Dendritic cell treated with granulocyte-macrophage colony-stimulating factor and Interleukin-4, amounts not matched to agents 40 ng/mL and 50 ng/mL, for 4 days (primary cell): Measurements from ENCODE around the gene IFT74.
A peak's percentile ranks its signal among the peaks of the same experiment; 100 is the strongest.

Experiments used
- H3K27ac Mint-ChIP-seq: one replicate; pipeline ENCODE4 v1.8.0; 2022; ENCODE audit warnings: mild to moderate bottlenecking, mixed read lengths
- H3K27me3 Mint-ChIP-seq: one replicate; pipeline ENCODE4 v1.8.0; 2022; ENCODE audit warnings: mild to moderate bottlenecking, mixed read lengths
- H3K36me3 Mint-ChIP-seq: one replicate; pipeline ENCODE4 v1.8.0; 2022; ENCODE audit warnings: low read depth, mixed read lengths
- H3K4me1 Mint-ChIP-seq: one replicate; pipeline ENCODE4 v1.8.0; 2022; ENCODE audit warnings: low read depth, mixed read lengths
- H3K4me3 Mint-ChIP-seq: one replicate; pipeline ENCODE4 v1.8.0; 2022; ENCODE audit warnings: mild to moderate bottlenecking, moderate library complexity, mixed read lengths
- H3K9me3 Mint-ChIP-seq: one replicate; pipeline ENCODE4 v1.8.0; 2022; ENCODE audit warnings: mixed read lengths
- intact Hi-C: fragments of 100-400 bp; cut with micrococcal nuclease; formaldehyde crosslinking; loops from one replicate; pipeline ENCODE4 v1.15.0; 2022

Gene IFT74

GRCh38 chr9:26955921-26956859 lies at the start of gene IFT74:
Gene IFT74 (plus strand): TSS chr9:26956412. CDS start chr9:26961968, 5,556 bp downstream.
- intact Hi-C loops: loop anchor here (1.0 kb wide), 2 partner anchors 9 to 64 kb away; partner anchors contain the start of genes CAAP1 and PLAA
- H3K4me3 Mint-ChIP-seq: peak within 1 kb of the TSS; percentile 86

GRCh38 chr9:26913138-26913668 lies 43.0 kb upstream of the IFT74 start:
- H3K27me3 Mint-ChIP-seq: no peaks in the 10 kb centered on the region
- H3K36me3 Mint-ChIP-seq: peaks cover 85% of the 10 kb centered on the region
- no peak overlapping the region for H3K27ac Mint-ChIP-seq
- intact Hi-C loops: no loop called here
- no peaks in the 10 kb centered on the region for H3K9me3 Mint-ChIP-seq
- H3K4me1 Mint-ChIP-seq: no peaks in the 10 kb centered on the region
- H3K4me3 Mint-ChIP-seq: no peak overlapping the region

More at GRCh38 chr9:26955921-26956859, at the start of gene IFT74:
- Mint-ChIP-seq H3K4me1 (peaks cover 40% of the 10 kb centered on the region), H3K27me3 (no peaks in the 10 kb centered on the region), H3K27ac (peak within 1 kb of the TSS; percentile 99), H3K9me3 (no peaks in the 10 kb centered on the region), H3K36me3 (no peaks in the 10 kb centered on the region)

- H3K4me3 Mint-ChIP-seq: no peak overlapping the region
- H3K36me3 Mint-ChIP-seq: peaks cover 97% of the 10 kb centered on the region
- H3K9me3 Mint-ChIP-seq: no peaks in the 10 kb centered on the region
- H3K27me3 Mint-ChIP-seq: no peaks in the 10 kb centered on the region
- H3K27ac Mint-ChIP-seq: no peak overlapping the region
- H3K4me1 Mint-ChIP-seq: no peaks in the 10 kb centered on the region
- intact Hi-C loops: loop anchor here (10.0 kb wide), 1 partner anchor 55 kb away; no protein-coding TSS in a partner anchor
Observed at GRCh38 chr9:26919698-26920097, 36.5 kb upstream of the IFT74 start.

DNA sequence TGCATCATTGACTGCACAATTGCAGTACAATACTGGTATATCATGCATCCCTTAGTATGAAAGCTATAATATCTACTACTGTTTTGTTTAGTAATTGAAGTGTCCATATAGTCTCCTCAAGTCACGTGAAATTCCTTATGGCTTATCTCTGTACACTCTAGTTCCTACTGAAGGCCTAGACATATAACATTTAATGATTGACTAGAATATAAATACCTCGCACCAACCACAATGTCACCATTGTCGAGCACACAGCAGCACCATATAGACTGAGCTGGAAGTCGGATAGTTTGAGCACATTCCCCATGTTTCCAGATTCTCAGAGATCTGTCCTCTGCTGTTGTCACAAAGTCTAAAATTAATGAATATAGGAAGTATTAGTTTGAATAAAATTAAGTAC lies 30.6 kb upstream of the IFT74 start:
- intact Hi-C loops: loop anchor here (10.0 kb wide), 1 partner anchor 49 kb away; no protein-coding TSS in a partner anchor
- Mint-ChIP-seq H3K36me3 (peaks cover 74% of the 10 kb centered on the region), H3K4me1 (no peaks in the 10 kb centered on the region), H3K9me3 (no peaks in the 10 kb centered on the region), H3K27me3 (no peaks in the 10 kb centered on the region), H3K4me3 (no peak overlapping the region), H3K27ac (no peak overlapping the region)

- Mint-ChIP-seq H3K36me3 (peaks cover 67% of the 10 kb centered on the region), H3K9me3 (no peaks in the 10 kb centered on the region), H3K4me3 (no peak overlapping the region), H3K4me1 (peaks cover 8% of the 10 kb centered on the region), H3K27me3 (no peaks in the 10 kb centered on the region), H3K27ac (no peak overlapping the region)
- intact Hi-C loops: loop anchor here (10.0 kb wide), 1 partner anchor 46 kb away; no protein-coding TSS in a partner anchor
Observed at GRCh38 chr9:26928902-26929495, 27.2 kb upstream of the IFT74 start.

GRCh38 chr9:26935847-26936246 lies 20.4 kb upstream of the IFT74 start:
- intact Hi-C loops: no loop called here
- H3K4me3 Mint-ChIP-seq: no peak overlapping the region
- H3K27me3 Mint-ChIP-seq: no peaks in the 10 kb centered on the region
- H3K9me3 Mint-ChIP-seq: no peaks in the 10 kb centered on the region
- peaks cover 42% of the 10 kb centered on the region for H3K4me1 Mint-ChIP-seq
- peaks cover 59% of the 10 kb centered on the region for H3K36me3 Mint-ChIP-seq
- H3K27ac Mint-ChIP-seq: no peak overlapping the region

- Mint-ChIP-seq H3K27ac (peak overlapping the region; percentile 14), H3K4me3 (no peak overlapping the region), H3K36me3 (peaks cover 57% of the 10 kb centered on the region), H3K27me3 (no peaks in the 10 kb centered on the region), H3K9me3 (no peaks in the 10 kb centered on the region), H3K4me1 (peaks cover 50% of the 10 kb centered on the region)
- intact Hi-C loops: no loop called here
Observed at GRCh38 chr9:26937816-26938371, 18.3 kb upstream of the IFT74 start.

- H3K36me3 Mint-ChIP-seq: peaks cover 50% of the 10 kb centered on the region
- intact Hi-C loops: loop anchor here (5.0 kb wide), 1 partner anchor 37 kb away; no protein-coding TSS in a partner anchor
- H3K27ac Mint-ChIP-seq: no peak overlapping the region
- H3K4me3 Mint-ChIP-seq: no peak overlapping the region
- H3K27me3 Mint-ChIP-seq: no peaks in the 10 kb centered on the region
- peaks cover 53% of the 10 kb centered on the region for H3K4me1 Mint-ChIP-seq
- no peaks in the 10 kb centered on the region for H3K9me3 Mint-ChIP-seq
Observed at GRCh38 chr9:26939955-26940711, 16.1 kb upstream of the IFT74 start.

- Mint-ChIP-seq H3K9me3 (no peaks in the 10 kb centered on the region), H3K27ac (no peak overlapping the region), H3K27me3 (no peaks in the 10 kb centered on the region), H3K4me3 (no peak overlapping the region), H3K4me1 (peaks cover 60% of the 10 kb centered on the region), H3K36me3 (peaks cover 50% of the 10 kb centered on the region)
- intact Hi-C loops: loop anchor here (5.0 kb wide), 1 partner anchor 37 kb away; no protein-coding TSS in a partner anchor
Observed at GRCh38 chr9:26940779-26941178, 15.4 kb upstream of the IFT74 start.

DNA sequence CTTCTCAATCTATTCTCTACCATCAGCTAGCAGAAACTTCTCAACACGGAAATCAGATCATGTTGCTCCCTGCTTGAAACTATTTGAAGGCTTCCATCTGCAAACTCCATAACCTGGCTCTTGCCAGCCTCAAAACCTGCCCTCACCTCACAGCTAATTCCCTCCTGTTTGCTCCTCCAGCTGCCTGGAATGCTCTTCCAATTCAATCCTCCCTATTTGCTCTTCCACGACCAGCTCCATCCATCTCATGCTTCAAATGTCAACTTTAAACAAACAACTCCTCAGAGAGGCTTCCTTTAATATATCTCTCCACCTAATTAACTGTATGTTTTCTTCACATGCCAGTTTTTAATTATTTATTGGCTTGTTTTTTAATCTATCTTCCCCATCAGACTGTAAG lies 10.6 kb upstream of the IFT74 start:
- intact Hi-C loops: no loop called here
- Mint-ChIP-seq H3K27ac (peak overlapping the region; percentile 95), H3K4me1 (peaks cover 44% of the 10 kb centered on the region), H3K27me3 (peaks cover 3% of the 10 kb centered on the region), H3K36me3 (peaks cover 32% of the 10 kb centered on the region), H3K4me3 (peak overlapping the region; percentile 73), H3K9me3 (no peaks in the 10 kb centered on the region)

DNA sequence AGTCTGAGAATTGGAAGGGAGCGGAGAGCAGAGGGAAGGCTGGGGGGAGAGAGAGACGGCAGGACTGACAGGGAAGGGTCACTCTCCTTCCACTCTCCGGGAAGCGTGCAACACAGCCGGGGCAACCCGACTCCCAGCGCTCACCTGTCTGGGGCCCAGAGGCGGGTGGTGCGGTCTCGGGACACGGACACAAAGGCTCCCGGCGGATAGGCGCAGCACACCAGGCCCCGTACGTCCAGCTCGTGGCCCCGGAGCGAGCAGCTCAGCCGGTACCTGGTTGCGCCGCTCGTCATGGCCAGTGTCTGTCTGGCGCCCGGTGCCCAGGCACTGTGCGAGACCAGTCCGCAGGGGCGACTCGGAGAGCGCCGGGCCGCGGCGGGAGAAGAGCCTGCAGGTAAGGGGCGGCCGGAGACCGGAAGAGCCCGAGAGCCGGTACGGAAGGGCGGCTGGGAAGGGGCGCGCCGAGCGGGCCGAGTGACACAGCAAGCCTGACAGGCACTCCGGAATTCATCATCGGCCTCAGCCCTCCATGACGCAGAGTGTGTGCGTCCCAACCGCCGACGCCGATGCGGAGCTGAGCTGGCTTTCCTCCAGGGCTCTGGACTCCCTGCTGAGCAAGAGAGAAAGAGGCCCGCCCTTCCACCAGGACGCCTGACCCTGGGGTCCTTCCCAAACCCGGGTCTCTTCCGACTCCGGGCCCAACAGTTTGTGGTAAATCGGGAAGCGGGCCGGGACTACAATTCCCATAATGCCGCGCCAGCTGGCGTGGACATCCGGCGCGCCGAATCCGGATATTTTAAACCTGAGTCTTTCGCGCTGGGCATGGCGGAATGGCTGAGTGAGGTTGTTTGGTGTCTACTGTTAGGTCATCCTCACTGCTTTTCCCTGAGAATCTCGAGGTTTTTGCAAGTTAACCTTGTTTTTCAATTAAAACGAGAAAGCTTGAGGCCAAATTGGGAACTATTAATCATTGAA lies 9.2 kb upstream of the IFT74 start, which contains the start of gene PLAA:
PLAA (minus strand) TSS at position 490 of the 975 bp plus-strand sequence; CDS start at position 293, 197 bp downstream.
- Mint-ChIP-seq H3K4me3 (peak within 1 kb of the TSS; percentile 73), H3K36me3 (peaks cover 23% of the 10 kb centered on the region), H3K27me3 (peaks cover 3% of the 10 kb centered on the region), H3K27ac (peak within 1 kb of the TSS; percentile 95), H3K9me3 (no peaks in the 10 kb centered on the region), H3K4me1 (peaks cover 31% of the 10 kb centered on the region)
- intact Hi-C loops: loop anchor here (1.0 kb wide), 2 partner anchors 9 to 55 kb away; partner anchors contain the start of genes CAAP1 and IFT74

DNA sequence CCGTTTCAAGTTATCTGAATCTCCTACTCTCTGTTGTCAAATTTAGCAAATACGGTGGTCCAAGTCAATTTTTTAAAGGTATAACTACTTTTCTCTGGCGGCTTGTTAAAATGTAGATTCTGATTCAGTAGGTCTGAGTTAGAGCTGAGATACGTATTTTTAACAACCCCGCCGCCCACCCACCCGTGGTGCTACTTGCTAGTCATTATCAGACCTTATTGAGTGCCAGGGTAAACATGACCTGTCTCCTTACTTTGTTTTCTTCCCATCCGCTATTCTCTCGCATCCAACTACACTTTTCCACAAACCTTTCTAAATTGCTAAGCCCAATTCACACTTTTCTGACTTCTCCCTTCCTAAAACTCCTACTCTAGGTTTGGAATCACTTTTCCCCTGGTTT lies 8.5 kb upstream of the IFT74 start:
- peak overlapping the region; percentile 73 for H3K4me3 Mint-ChIP-seq
- intact Hi-C loops: loop anchor here (1.0 kb wide), 2 partner anchors 9 to 55 kb away; partner anchors contain the start of genes CAAP1 and IFT74
- H3K27me3 Mint-ChIP-seq: peaks cover 3% of the 10 kb centered on the region
- H3K36me3 Mint-ChIP-seq: peaks cover 16% of the 10 kb centered on the region
- peaks cover 26% of the 10 kb centered on the region for H3K4me1 Mint-ChIP-seq
- H3K9me3 Mint-ChIP-seq: no peaks in the 10 kb centered on the region
- peak overlapping the region; percentile 95 for H3K27ac Mint-ChIP-seq
